ENCODE measurements around the gene HOXD1.

Gene HOXD1

GRCh38 chr2:176167398-176167797 is 21.1 kb upstream of the HOXD1 start:
- no peak for DNase-seq

GRCh38 chr2:176169181-176169580 is 19.3 kb upstream of the HOXD1 start:
- no peak for DNase-seq

GRCh38 chr2:176169711-176170110 is 18.8 kb upstream of the HOXD1 start:
- DNase-seq: no peak

DNA sequence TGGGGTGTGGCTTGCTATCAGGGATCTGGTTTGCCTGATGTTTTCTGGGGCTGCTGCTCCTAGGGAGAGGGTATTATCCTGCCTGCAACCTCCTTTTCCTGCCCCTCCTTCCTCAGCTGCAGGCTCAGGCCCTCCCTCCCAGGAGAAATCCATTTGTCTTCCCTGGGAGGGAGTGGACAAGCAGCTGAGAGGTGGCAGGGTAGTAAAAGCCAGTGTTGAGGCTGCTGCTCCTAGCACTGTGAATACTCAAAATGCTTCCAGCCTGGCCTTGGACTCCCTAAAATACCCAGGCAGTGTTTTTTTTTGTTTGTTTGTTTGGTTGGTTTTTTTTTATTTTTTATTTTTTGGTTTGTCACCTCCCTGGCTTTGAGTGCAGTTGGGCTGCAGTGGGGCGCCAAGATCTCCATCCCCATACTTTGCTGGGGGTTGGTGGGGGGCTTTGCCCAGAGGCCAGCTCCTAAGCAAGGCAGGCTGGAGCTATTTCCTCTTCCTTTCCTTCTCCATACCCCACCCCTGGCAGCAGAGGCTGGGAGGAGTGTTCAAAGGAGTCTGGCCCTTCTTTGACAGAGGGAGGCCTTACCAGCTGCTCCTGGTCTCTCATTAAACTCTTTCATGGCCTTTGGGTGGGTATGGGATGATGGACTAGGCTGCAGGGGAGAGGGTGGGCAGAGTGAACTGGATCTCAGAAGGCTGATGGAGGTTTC is 17.7 kb upstream of the HOXD1 start:
- no peak for DNase-seq

GRCh38 chr2:176171351-176172006 is 17.0 kb upstream of the HOXD1 start:
- DNase-seq: no peak

GRCh38 chr2:176172007-176172894 is 16.2 kb upstream of the HOXD1 start:
- DNase-seq: no peak

- DNase-seq: no peak
Observed at GRCh38 chr2:176172895-176173566, 15.4 kb upstream of the HOXD1 start.

GRCh38 chr2:176173567-176174381 is 14.7 kb upstream of the HOXD1 start:
- DNase-seq: no peak

GRCh38 chr2:176174382-176174823 is 14.1 kb upstream of the HOXD1 start:
- DNase-seq: no peak

DNA sequence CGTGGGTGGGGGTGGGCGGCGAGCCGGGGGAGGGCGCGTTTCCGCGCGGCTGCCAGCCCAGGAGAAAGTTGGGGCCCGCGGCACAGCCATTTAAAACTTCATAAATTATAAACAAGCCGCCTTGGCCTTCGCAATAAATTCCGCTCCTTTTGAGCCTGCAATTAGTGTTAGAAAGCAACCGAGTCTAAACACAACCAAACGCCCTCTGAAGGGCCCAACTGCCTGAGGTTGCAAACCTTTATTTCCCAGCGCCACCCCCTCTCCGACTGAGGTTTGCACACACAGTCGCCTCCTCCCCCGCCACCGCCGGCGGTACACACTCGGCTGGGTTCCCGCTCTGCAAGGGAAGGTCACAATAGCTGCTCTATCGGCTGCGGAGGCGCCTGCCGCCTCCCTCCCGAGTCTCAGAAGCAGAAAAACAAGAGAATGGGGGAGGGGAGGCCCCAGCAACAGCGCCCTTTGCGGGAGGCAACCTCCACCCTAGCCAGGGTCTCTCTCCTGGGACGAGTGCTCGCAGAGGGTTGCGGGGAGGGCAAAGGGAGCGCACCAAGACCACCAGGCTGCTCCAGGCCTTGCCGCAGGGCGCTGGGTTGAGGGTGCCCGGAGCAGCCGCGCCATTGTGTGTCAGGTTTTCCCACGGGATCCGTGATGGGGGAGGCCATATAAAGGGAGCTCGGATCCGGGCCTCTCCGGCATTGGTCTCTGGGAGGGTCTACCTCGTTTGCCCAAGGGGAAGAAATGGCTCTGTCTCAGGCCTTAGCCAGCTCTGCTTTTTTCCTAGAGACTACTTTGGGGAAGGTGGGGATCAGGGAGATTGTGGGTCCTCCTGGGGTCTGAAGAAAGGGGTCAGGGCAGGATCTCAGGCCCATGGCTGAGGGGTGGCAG is 13.4 kb upstream of the HOXD1 start:
- no peak for DNase-seq

DNA sequence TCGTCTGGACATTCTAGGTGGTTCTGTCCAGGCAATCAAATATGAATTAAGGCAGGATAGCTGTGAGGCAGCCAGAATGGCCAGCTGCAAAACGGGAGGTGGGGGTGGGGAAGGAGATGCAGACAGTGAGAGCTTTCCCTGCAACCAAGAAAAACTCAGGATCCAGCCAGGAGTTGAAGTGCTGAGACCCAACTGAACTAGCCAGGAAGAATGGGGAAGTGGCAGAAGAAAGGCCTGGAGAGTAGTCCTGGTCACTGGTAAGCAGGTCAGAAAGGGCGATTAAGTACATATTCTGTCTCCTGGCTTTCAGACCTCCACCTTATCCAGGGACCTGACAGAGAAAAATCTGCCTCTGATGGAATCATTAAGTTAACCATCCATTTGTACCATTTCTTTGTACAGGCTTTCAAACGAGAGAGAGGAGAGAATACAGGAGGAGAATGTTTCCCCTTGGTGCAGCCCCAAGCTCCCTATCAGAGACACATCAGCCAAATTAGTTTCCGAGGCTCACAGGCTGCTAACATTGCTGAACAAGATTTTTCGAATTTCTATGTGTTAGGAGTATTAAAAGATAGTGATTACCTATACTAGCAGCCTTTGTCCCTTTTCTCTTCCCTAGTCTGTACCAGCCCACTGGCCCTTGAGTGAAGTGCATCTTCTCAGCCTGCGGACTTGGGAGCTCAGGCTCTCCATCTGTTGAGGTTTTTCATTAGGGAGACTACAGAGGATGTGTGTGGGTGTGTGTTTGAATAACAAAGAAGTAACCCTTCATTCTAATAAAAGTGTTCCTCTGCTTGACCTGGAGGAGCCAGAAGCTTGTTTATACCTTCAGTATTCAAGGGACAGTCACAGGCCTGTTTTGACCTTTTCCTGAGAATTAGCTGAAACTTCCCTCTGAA is 12.5 kb upstream of the HOXD1 start:
- no peak for DNase-seq

DNA sequence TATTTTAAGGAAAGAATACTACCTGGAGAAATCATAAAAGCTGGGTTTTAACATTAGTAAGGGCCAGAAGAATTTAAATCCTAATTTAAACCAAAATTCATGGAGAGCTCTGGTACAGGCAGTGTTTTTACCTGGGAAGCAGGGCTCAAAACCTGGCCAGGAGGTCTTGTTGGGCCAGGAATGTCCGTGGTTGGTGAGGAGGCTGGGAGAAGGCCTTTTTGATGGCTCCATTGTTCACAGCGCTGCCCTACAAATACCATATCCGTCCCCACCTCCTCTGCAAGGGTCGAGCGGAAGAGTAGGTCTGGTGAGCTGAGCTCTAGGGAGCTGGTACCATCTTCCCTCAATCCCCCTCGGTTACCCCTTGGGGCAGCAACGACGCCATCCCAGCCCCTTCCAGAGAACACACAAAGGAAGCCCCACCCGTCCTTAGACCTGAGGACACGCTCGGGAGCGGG is 10.9 kb upstream of the HOXD1 start:
- DNase-seq: no peak

- peak; percentile 84 for DNase-seq
Observed at GRCh38 chr2:176178038-176178756, 10.3 kb upstream of the HOXD1 start.

DNA sequence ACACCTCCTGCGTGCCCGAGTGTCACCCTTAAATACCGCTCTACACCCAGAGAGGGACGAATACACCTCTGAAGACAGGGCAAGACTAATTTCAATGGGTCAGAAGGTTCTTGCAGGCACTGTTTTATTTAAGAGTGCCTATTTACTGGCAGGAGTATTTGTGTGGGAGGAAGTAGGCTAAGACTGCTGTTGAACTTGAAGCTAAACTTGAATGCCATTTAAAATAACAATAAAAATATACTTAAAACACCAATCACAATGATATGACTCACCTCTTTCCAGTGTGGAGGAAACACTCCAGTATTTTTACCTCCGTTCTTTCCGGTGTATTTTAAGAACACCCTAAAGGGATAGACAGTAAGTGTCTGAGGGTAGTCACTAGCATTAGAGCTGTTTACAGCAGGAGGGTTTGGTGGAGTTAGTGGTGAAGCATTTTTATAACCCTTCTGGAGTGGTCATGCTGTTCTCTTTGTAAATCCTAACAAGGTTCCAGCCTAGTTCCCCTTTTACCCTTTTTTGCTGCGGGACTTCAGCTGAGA is 9.6 kb upstream of the HOXD1 start:
- DNase-seq: no peak

GRCh38 chr2:176181551-176181950 is 6.9 kb upstream of the HOXD1 start:
- DNase-seq: no peak

DNA sequence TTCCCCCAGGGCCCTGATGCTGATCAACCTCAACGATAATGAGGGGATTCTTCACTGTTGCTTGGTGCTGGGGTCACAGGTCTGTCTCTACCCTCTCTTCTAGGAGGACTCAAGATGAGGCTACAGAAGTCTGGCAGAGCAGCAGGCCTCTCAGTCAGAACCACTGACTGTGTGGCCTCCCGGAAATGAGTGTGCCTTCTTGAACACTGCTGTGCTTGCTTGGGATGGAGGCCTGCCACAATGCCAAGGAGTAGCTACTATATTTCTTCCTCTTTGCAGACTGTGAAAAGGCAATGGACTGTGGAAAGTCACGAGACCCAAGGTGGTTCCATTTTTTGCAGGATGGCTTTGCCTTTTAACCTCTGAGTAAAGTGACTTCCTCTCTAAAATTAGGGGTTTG is 5.8 kb upstream of the HOXD1 start:
- DNase-seq: no peak

DNA sequence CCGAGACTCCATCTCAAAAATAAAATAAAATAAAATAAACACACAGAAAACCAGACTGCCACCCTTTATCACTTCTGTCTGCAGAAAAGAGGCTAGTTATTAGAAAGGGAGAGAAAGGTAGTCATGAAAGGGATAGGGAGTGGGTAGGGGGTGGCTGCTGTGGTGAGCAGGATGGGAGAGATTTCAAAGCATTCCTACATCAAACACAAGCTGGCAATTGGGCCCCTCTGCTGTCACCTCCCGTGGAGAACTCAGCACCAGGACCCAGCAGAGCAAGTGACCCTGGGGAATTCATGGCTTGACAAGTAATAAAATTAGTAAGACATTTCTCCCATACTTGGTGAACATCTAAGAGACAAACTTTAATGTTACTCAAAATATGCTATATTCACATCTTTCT is 3.7 kb upstream of the HOXD1 start:
- no peak for DNase-seq

DNA sequence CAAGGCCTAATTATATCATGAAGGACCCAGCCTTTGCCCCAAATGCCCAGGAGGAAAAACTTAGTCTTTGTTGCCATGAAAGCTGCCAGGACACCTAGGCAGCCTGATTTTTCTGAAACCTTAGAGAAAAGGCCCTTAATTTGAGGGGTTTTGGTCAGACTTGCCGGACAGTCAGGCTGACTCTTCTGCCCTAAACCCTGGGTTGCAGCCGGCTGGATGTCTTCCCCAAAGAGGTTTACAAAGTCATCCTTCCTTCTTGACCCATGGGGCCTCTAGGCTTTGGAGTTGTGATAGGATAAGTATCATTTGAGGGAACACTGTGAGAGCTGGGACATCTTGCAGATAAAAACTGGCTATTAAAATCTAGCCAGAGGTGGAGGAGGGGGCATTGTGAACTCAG is 2.4 kb upstream of the HOXD1 start:
- no peak for DNase-seq
